HCT116 (cell line): ENCODE data around the gene BCR. TPM values are rescaled to one million over a fixed set of nuclear protein-coding genes. Genes with fewer than 3 reads are reported as not detected.

ENCODE experiments used
- ATAC-seq: fragments of 200-7000 bp; cut with Tn5 transposase; 2 replicates; pipeline ENCODE4 v1.9.1; 2020; ENCODE audit warnings: mild to moderate bottlenecking, moderate library complexity
- BruUV-seq: library from RNA; stranded (reverse); fragments of 400-500 nt; replicated peaks from 2 replicates; lab custom pipeline; 2021; lab: Mats Ljungman, UMichigan
- CTCF ChIA-PET: fragments of 300-600 bp; sonication (Branson Sonifier 250); formaldehyde crosslinking; loops from one replicate; lab custom pipeline; 2021; ENCODE audit warnings: antibody characterized with exemption; lab: Charles Lee
- POLR2A ChIA-PET: fragments of 300-600, 350-600 bp; sonication (Branson Sonifier 250); formaldehyde crosslinking; loops from one replicate; lab custom pipeline; 2021; ENCODE audit warnings: antibody characterized with exemption; lab: Charles Lee
- RAD21 ChIA-PET, 2 experiments: fragments of 300-600 bp; sonication (Branson Sonifier 250); formaldehyde crosslinking; loops; one replicate each; lab custom pipeline; 2023; ENCODE audit warnings: low total read pairs in 2 of 2; ENCODE audit not compliant: uncharacterized antibody in 2 of 2, unreplicated experiment in 2 of 2, low non-redundant PET in 1 of 2; lab: Charles Lee
- DNase-seq: peaks from one replicate; pipeline ENCODE4 v3.0.0-alpha.2; 2010; ENCODE audit warnings: low read depth, low spot score
- H2AFZ ChIP-seq: fragments of 200-600 bp; shearing (Covaris generic), sonication (generic); 2 replicates; pipeline ENCODE4 v1.6.1; 2017; ENCODE audit warnings: low read depth, mixed run types, mixed read lengths, antibody characterized with exemption, low read length; ENCODE audit not compliant: poor library complexity, severe bottlenecking
- H3K27ac ChIP-seq: 2 replicates; pipeline ENCODE4 v1.5.1; 2012; ENCODE audit warnings: low read depth, low read length
- H3K27me3 ChIP-seq: fragments of 200-600 bp; sonication (generic); 2 replicates; pipeline ENCODE4 v1.6.1; 2016; ENCODE audit warnings: mixed run types, low read length, mixed read lengths; ENCODE audit not compliant: insufficient read depth
- H3K36me3 ChIP-seq, 2 experiments: fragments of 200-500 bp in 1 of 2; fragments of 200-600 bp in 1 of 2; sonication (Bioruptor generic) in 1 of 2; sonication (generic) in 1 of 2; 2 replicates each; pipeline versions ENCODE4 v1.5.1 to v1.6.1; 2014 to 2016; ENCODE audit warnings: low read length in 2 of 2, inconsistent platforms in 1 of 2, mixed read lengths in 1 of 2, mixed run types in 1 of 2; ENCODE audit not compliant: insufficient read depth in 2 of 2, control insufficient read depth in 1 of 2
- H3K4me1 ChIP-seq, 2 experiments: fragments of 200-600 bp in 1 of 2; sonication (generic) in 1 of 2; 2 replicates each; pipeline versions ENCODE4 v1.5.1 to v1.6.1; 2012 to 2017; ENCODE audit warnings: low read length in 2 of 2, inconsistent platforms in 1 of 2, mild to moderate bottlenecking in 1 of 2, mixed read lengths in 1 of 2, mixed run types in 1 of 2, moderate library complexity in 1 of 2; ENCODE audit not compliant: insufficient read depth in 2 of 2, control insufficient read depth in 1 of 2
- H3K4me2 ChIP-seq: fragments of 200-600 bp; sonication (generic); 2 replicates; pipeline ENCODE4 v1.6.1; 2017; ENCODE audit warnings: mixed run types, low read length, mixed read lengths
- H3K4me3 ChIP-seq, 2 experiments: fragments of 200-600 bp in 1 of 2; sonication (generic) in 1 of 2; replicated peaks in 1 of 2; 2 replicates each; pipeline ENCODE4 v1.5.1; 2011 to 2016; ENCODE audit warnings: low read length in 2 of 2, control low read depth in 1 of 2, low read depth in 1 of 2, mild to moderate bottlenecking in 1 of 2, mixed read lengths in 1 of 2, mixed run types in 1 of 2
- H3K79me2 ChIP-seq: fragments of 200-600 bp; sonication (generic); 2 replicates; pipeline ENCODE4 v1.6.1; 2017; ENCODE audit warnings: mild to moderate bottlenecking, mixed run types, low read length, moderate library complexity, mixed read lengths; ENCODE audit not compliant: insufficient read depth
- H3K9ac ChIP-seq: fragments of 200-600 bp; sonication (generic); 2 replicates; pipeline ENCODE4 v1.6.1; 2016; ENCODE audit warnings: low read length, mixed read lengths
- H3K9me2 ChIP-seq: fragments of 200-600 bp; sonication (generic), shearing (Covaris generic); 2 replicates; pipeline ENCODE4 v1.6.1; 2017; ENCODE audit warnings: mixed run types, mild to moderate bottlenecking, moderate library complexity; ENCODE audit not compliant: insufficient read depth
- H3K9me3 ChIP-seq, 2 experiments: fragments of 200-500 bp in 1 of 2; fragments of 200-600 bp in 1 of 2; sonication (Bioruptor generic) in 1 of 2; sonication (generic) in 1 of 2; 2 replicates each; pipeline ENCODE4 v1.6.1; 2014 to 2017; ENCODE audit warnings: low read length in 2 of 2, mixed read lengths in 2 of 2, inconsistent platforms in 1 of 2, low read depth in 1 of 2, mild to moderate bottlenecking in 1 of 2, mixed run types in 1 of 2, moderate library complexity in 1 of 2; ENCODE audit not compliant: control insufficient read depth in 1 of 2, insufficient read depth in 1 of 2
- H4K20me1 ChIP-seq: fragments of 200-600 bp; sonication (generic), shearing (Covaris generic); 2 replicates; pipeline ENCODE4 v1.6.1; 2017; ENCODE audit warnings: mixed run types, mild to moderate bottlenecking, moderate library complexity; ENCODE audit not compliant: insufficient read depth
- ATF3 ChIP-seq: IDR thresholded peaks from 2 replicates; pipeline ENCODE4 v1.6.1; 2012
- EZH2 ChIP-seq: fragments of 200-600 bp; sonication (generic); IDR thresholded peaks from 2 replicates; pipeline ENCODE4 v1.6.1; 2017; ENCODE audit warnings: antibody characterized with exemption, mixed run types
- EZH2phosphoT487 ChIP-seq: fragments of 200-600 bp; IDR thresholded peaks from 2 replicates; pipeline ENCODE4 v1.6.1; 2018; ENCODE audit warnings: antibody characterized with exemption, borderline replicate concordance
- POLR2AphosphoS5 ChIP-seq: IDR thresholded peaks from 2 replicates; pipeline ENCODE4 v1.6.1; 2011; ENCODE audit warnings: mild to moderate bottlenecking, low read depth, low read length, moderate library complexity
- SRF ChIP-seq: IDR thresholded peaks from 2 replicates; pipeline ENCODE4 v1.6.1; 2012; ENCODE audit warnings: low read depth
- TCF7L2 ChIP-seq: IDR thresholded peaks from 2 replicates; pipeline ENCODE4 v1.7.0; 2011; ENCODE audit warnings: borderline replicate concordance, inconsistent platforms; ENCODE audit not compliant: insufficient read depth, insufficient read length; ENCODE audit errors: extremely low read depth
- ZBTB33 ChIP-seq: IDR thresholded peaks from 2 replicates; pipeline ENCODE4 v1.6.1; 2011; ENCODE audit warnings: mild to moderate bottlenecking, low read length, moderate library complexity; ENCODE audit not compliant: insufficient replicate concordance; ENCODE audit errors: extremely low read depth
- ZNF274 ChIP-seq: fragments of 200-500 bp; sonication (Bioruptor generic); IDR thresholded peaks from 2 replicates; pipeline ENCODE4 v1.6.1; 2014; ENCODE audit warnings: mild to moderate bottlenecking, low read depth, low read length, inconsistent platforms
- intact Hi-C: fragments of 100-400 bp; cut with micrococcal nuclease; formaldehyde crosslinking; loops from 2 replicates; pipeline ENCODE4 v1.10.0; 2022
- total RNA-seq: library from RNA; stranded (reverse); gene quantifications from one replicate; pipeline ENCODE4 v1.2.1, GENCODE V29; 2021; ENCODE audit not compliant: unreplicated experiment

Gene BCR
- total RNA-seq, 1 experiment from 2014 or later: 39.7 TPM

- no peaks in the 10 kb centered on the region for H3K9me3 ChIP-seq
- DNase-seq (no peak), ATAC-seq (no peak)
- POLR2A ChIA-PET: no interaction called here
- no peak overlapping the region for H2AFZ ChIP-seq
- no peak overlapping the region for H3K27ac ChIP-seq
- H3K9me2 ChIP-seq: no peaks in the 10 kb centered on the region
- CTCF ChIA-PET: no interaction called here
- RAD21 ChIA-PET: no interaction called here
- no peak overlapping the region for H3K4me3 ChIP-seq
- BruUV-seq: no TSS peak
- no peak overlapping the region for H3K9ac ChIP-seq
- H3K36me3 ChIP-seq: no peaks in the 10 kb centered on the region
- no peaks in the 10 kb centered on the region for H4K20me1 ChIP-seq
- no peak overlapping the region for H3K4me2 ChIP-seq
- no peak for TF ChIP-seq ATF3
- TF ChIP-seq ZNF274: no peak
- TF ChIP-seq EZH2: no peak
- TF ChIP-seq SRF: no peak
- intact Hi-C loops: no loop called here
- no peaks in the 10 kb centered on the region for H3K79me2 ChIP-seq
- H3K27me3 ChIP-seq: peaks cover 19% of the 10 kb centered on the region
- H3K4me1 ChIP-seq: no peaks in the 10 kb centered on the region; a peak in 1 of 4 replicates
Observed at GRCh38 chr22:23361676-23362075, 181.4 kb downstream of the BCR start.

GRCh38 chr22:23363683-23364082, 183.4 kb downstream of the BCR start:
- no peak for DNase-seq
- ChIA-PET POLR2A (no interaction called here), CTCF (interaction anchor here (0.9 to 1.7 kb wide), 2 partner anchors 13 to 22 kb away, joined by 3 to 5 read pairs; no protein-coding TSS in a partner anchor), RAD21 (no interaction called here)
- intact Hi-C loops: no loop called here
- no peaks in the 10 kb centered on the region for H3K79me2 ChIP-seq
- H4K20me1 ChIP-seq: no peaks in the 10 kb centered on the region
- no peak overlapping the region for H3K9ac ChIP-seq
- H3K36me3 ChIP-seq: no peaks in the 10 kb centered on the region
- H2AFZ ChIP-seq: no peak overlapping the region
- peaks cover 36% of the 10 kb centered on the region for H3K27me3 ChIP-seq
- H3K27ac ChIP-seq: no peak overlapping the region
- no TSS peak for BruUV-seq
- H3K4me1 ChIP-seq: no peaks in the 10 kb centered on the region; a peak in 1 of 4 replicates
- H3K9me2 ChIP-seq: no peaks in the 10 kb centered on the region
- H3K9me3 ChIP-seq: no peaks in the 10 kb centered on the region
- ATAC-seq: no peak
- TF ChIP-seq TCF7L2 (no peak), SRF (no peak), ZBTB33 (no peak), POLR2AphosphoS5 (no peak), EZH2phosphoT487 (no peak), ZNF274 (no peak)
- no peak overlapping the region for H3K4me3 ChIP-seq
- H3K4me2 ChIP-seq: no peak overlapping the region
